COR-L47 (cell line): ENCODE results near the gene UBASH3B.
A peak's percentile ranks its signal among the peaks of the same experiment; 100 is the strongest.

Source experiments
- DNase-seq: peaks from one replicate; lab custom pipeline; 2025; lab: John Stamatoyannopoulos, UW

The UBASH3B gene

DNA sequence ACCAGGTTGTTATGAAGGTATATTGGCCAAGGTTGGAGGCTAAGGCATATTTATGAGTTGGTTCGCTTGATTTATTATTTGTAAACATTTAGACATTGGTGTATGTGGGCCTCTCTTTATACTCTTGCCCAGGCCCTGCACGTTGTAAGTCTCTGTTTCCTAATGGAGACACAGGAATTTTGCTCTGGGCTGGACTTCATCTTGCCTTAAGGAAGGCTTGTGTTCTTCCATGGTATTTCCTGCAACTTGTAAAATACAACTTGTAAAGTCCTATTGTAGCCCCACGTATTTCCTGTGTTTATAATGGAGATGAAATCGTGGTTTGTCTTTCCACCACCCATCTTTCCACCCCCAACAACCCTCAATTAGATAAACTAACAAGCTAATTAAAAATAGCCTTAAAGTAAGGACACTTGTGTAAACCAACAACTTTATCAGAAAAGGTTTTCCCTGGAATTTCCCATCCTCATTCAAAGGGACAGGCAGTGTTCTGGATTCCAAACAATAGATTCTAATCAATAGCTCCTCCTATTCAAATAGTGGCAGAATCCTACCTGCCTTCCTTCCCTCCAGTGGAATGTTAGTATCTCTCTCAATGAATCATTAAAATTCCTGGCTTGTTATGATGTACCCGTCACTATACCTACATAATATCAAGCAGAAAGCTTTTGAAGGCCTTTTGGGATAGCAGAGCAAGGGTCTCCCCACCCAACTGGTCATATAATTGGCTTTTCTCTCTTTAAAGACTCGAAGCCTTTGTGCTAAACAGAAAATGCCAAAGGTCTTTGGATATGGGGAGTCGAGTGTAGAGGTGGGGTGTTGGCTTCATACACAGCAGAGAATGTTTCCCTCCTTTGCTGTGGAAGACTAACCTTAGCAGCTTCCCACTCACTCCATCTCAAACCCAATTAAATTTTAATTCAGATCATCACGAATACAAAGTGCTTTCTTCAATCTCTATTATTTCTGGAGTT lies 77.1 kb downstream of the UBASH3B start:
- no peak for DNase-seq

- peak; percentile 91 for DNase-seq
These were observed 77.8 kb downstream of the UBASH3B start for GRCh38 chr11:122733318-122733717.

GRCh38 chr11:122734848-122735496 lies 79.5 kb downstream of the UBASH3B start:
- no peak for DNase-seq

GRCh38 chr11:122737951-122738693 lies 82.6 kb downstream of the UBASH3B start:
- DNase-seq: no peak

DNA sequence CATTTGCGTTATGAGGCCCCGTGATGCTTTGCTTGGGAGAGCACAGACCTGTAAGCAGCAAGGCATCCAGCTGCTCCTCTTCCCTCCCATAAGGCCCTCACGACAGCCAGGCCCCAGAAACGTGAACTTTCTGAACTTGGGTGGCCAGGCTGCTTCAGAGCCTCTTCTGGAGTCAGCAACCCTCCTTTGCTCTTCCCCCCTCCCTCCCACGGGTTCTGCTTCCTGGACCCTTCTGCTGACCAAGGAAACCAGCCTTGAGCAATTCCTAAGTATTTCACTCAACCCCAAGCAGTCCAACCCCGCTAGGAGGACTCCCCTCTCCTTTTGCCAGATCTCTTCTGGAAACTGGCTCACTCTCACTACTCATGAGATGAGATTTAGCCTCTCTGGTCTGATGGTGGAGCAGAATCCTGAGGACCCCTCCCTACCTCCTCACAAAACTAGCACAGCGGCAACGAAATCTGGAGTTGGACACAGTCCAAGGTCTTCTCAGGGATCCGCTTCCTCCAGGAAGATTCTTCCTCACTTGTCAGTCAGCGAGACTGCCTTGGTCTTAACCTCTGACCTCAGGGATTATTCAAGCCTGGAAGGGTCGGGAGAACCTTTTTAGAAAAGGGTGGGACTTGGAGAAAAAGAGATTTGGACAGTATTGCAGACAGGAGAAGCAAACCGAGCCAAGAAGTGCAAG lies 86.2 kb downstream of the UBASH3B start:
- DNase-seq: no peak

DNA sequence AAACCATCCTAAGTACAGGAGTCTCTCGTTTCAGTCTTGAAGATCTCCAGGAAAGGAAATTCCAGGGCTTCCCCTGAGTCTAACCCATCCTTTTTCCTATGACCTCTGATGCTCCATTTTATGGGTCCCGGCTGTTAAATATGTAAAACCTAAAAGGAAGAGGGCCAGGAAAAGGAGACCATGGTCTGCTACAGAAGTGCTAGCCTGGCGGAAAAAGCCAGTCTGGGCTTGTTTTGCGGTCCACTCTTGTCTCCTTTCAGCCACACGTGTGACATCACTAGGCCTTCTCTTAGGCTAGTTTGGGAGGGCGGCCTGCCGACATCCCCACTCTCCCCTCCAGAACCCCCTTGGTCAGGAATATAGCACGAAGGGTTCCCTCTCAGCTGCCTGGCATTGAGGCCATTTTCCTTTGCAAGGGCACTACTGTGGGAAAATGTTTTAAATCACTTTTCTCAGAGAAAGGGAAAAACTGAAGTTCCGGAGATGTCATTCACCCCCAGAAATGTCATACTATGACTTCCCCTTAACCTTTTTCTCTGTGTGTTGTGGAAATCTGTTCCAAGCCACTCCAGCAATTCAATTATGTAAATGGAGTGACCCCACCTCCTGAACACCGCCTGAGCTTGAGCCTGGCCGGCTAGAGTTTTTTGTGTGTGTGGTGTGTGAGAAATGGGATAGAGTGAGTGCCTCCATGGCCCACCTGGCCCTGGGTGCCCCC lies 86.9 kb downstream of the UBASH3B start:
- DNase-seq: no peak

GRCh38 chr11:122743097-122743741 lies 87.7 kb downstream of the UBASH3B start:
- no peak for DNase-seq

DNA sequence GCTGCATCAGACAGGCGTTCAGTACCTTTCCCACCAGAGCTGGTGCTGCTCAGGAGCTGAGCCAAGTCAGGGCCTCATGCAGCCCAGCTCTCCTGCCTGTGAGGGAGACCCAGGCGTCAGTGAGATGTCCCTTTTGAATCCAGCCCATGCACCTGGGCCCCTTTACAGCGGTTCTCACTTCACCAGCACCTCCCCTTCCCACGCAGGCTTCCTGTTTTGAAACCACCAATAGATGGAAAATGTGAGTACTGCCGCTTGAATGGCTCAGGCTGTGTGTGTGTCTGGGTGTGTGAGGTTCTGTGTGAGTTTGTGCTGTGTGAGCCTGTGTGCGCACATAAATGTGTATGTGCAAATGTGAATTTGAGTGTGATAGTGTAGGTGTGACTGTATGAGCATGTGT lies 88.4 kb downstream of the UBASH3B start:
- DNase-seq: no peak

- no peak for DNase-seq
These were observed 88.8 kb downstream of the UBASH3B start for GRCh38 chr11:122744357-122744756.

- DNase-seq: no peak
These were observed 89.6 kb downstream of the UBASH3B start for GRCh38 chr11:122745111-122745510.

DNA sequence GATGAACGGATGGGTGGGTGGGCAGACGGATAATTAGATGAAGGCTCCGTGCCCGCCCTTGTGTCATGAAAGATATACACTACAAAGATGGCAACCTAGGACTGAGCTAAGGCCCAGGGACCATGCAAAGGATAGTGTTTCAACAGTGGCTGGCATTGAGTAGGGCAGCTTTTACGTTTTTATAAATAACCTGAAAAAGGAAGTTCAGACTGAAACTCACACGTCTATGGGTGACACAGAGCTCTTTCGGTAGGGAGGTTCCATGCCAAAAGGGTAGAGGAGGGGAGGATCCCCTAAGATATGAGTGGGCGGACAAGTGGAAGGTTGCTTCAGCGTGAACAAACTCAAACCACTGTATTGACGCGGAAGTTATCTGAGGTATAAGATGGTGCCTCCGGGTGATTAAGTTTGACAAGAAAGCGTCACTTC lies 90.5 kb downstream of the UBASH3B start:
- no peak for DNase-seq

- no peak for DNase-seq
These were observed 91.2 kb downstream of the UBASH3B start for GRCh38 chr11:122746611-122747244.

DNA sequence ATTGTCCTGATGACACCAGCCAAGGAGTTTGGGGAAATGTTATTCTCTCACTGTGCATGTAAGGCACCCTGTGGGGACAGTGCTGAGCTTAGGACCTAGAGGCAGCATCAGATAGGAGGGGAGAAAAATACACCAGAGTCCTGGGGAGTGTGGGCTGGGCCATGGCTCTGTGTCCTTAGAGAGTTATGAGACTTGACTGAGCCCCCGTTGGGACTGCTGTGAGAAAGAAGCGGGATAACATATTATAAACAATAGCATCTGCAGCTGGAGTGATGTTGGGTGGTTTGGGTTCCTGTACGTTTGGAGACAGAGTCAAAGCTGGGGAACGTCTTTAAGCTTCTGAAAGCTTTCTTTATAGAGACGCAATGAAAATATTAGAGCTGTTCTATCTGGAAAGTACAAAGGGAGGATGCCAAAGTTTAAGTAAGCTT lies 91.8 kb downstream of the UBASH3B start:
- no peak for DNase-seq

DNA sequence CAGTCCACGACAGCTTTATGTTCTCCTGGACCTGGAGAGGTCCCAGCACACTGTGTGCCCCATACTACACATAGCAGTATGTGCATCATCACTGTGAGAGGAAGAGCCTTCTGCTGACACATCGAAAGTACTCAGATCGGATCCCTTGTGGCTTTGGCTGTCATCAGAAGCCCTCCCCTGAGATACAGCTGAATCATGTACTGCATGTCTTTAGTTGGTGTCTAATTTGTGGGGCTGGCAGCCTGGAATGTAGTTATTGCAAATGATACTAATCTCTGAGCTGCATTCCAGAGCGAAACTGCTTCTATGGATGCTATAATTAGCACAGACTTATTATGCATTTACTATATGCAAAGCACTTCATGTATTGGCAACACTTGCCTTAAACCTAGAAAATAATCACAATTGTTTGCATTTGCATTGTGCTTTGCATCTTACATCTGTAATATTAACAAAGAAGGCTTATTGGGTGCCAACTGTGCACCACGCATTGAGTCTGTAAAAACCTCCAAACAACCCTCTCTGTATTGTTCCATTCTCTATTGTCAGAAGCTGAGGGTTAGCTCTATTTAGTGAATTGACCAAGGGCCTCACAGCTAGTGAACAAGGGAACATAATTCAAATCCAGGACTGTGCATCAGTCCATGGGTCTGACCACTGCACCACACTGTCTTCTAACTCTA lies 93.6 kb downstream of the UBASH3B start:
- no peak for DNase-seq

GRCh38 chr11:122750049-122750448 lies 94.5 kb downstream of the UBASH3B start:
- DNase-seq: no peak

DNA sequence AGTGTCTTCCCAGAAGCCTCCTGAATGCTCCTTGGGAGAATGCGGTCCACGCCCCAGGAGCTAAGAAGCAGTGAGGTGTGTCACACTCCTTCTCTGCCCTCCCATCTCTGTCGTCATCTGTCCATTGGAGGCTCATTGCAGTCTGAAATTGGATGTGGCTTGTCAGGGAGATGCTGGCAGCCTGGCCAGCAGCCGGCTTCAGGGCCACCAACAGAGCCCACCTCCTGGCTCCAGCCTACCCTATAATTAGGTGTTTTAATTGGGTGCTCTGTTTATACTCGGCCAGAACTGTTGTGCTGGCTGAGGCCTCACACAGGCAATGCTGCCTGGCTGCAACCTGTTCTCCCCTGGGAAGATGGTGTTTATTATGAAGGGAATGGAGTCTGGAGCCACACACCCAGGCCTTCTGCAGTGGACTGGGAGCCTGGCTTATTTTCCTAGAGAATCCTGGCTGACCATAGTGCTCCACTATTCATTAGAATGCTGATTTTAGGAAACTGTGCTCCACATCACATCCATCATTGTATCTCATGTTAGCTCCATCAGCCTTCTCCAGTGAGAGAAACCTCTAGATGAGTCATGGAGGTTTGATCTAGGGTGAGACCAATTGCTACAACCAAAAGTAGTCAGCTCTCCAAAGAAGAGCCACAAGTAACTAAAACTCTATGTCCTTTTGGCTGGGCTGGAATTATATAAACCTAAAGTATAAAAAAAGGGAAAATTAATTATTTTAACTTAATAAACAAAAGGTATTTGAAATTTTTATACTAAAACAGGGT lies 96.0 kb downstream of the UBASH3B start:
- peak; percentile 95 for DNase-seq

DNA sequence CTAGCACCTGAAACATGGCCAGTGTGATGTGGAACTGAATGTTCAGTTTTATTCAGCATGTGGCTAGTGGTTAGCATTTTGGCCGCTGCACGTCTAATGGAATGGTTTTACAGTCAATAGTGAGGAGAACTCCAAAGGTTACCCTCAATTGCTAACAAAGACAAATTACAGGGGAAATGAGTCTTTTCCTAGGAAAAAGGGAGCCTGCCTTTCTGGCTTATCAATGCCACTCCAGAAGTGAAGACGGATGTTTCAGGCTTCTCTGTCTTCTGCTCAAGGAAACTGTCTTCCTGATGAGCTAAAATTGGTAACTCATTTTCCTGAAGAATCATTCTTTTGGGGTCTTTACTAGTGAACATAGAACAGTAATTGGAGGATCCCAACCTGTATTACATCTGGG lies 98.5 kb downstream of the UBASH3B start:
- no peak for DNase-seq

- DNase-seq: no peak
These were observed 99.2 kb downstream of the UBASH3B start for GRCh38 chr11:122754553-122755322.
